Measurements from ENCODE around the gene LIPT2. TPM values are rescaled to one million over a fixed set of nuclear protein-coding genes. Genes with fewer than 3 reads are reported as not detected.
A peak's percentile ranks its signal among the peaks of the same experiment; 100 is the strongest.
"Not testable (repeated sequence)": the region's sequence is repeated elsewhere in the genome, so short reads cannot be mapped to it uniquely, and the experiment has no call there.

Gene LIPT2
- total RNA-seq: 1 to 10 TPM; 1.6 to 3.6 (median 2.7) TPM
- polyA plus RNA-seq: 1.5 TPM
- long read RNA-seq, donor 1, transcript LIPT2-201 (2 exons, 1,018 nt): major isoform, 7 of 12 reads
- long read RNA-seq, donor 1, partial matches to known transcripts: 0 of 12 reads
- long read RNA-seq, donor 1, other reads (novel, unspliced or antisense): 4 of 12 reads
- long read RNA-seq, donor 2, partial matches to known transcripts: 0 of 1 reads
- long read RNA-seq, donor 2, other reads (novel, unspliced or antisense): 0 of 1 reads
- long read RNA-seq, donor 3, transcript LIPT2-201 (2 exons, 1,018 nt): major isoform, 12 of 17 reads
- long read RNA-seq, donor 3, partial matches to known transcripts: 0 of 17 reads
- long read RNA-seq, donor 3, other reads (novel, unspliced or antisense): 5 of 17 reads
- long read RNA-seq, donor 4, transcript LIPT2-201 (2 exons, 1,018 nt): major isoform, 5 of 6 reads
- long read RNA-seq, donor 4, partial matches to known transcripts: 0 of 6 reads
- long read RNA-seq, donor 4, other reads (novel, unspliced or antisense): 1 of 6 reads

- DNase-seq (peak; percentile 98 to 99 (median 99)), ATAC-seq (peak; percentile 99)
- H3K9me3 ChIP-seq (ENCODE audit: control insufficient read depth, low read length): no peaks in the 10 kb centered on the region
- peak within 1 kb of the TSS; percentile 99 for H3K27ac ChIP-seq (ENCODE audit: low read length)
- WGBS: under 1% methylated on average over 94 of the region's 94 CpGs
- peak within 1 kb of the TSS; percentile 85 for H3K4me3 ChIP-seq (ENCODE audit: low read length)
- H3K27me3 ChIP-seq (ENCODE audit: control insufficient read depth, insufficient read depth): no peaks in the 10 kb centered on the region
- peaks cover 3% of the 10 kb centered on the region for H3K4me1 ChIP-seq (ENCODE audit: control insufficient read depth, insufficient read depth, low read length)
- intact Hi-C loops (cut with DNase I): loop anchor here in 2 of 4 donors (10.0 kb wide), 2 partner anchors 72 to 252 kb away; partner anchors contain the start of gene RNF169 (in 1 of the 2)
Observed at GRCh38 chr11:74492974-74493790, at the start of gene LIPT2. TSS of gene LIPT2 (minus strand) at chr11:74493724. CDS start at chr11:74493703, 21 bp downstream.

DNA sequence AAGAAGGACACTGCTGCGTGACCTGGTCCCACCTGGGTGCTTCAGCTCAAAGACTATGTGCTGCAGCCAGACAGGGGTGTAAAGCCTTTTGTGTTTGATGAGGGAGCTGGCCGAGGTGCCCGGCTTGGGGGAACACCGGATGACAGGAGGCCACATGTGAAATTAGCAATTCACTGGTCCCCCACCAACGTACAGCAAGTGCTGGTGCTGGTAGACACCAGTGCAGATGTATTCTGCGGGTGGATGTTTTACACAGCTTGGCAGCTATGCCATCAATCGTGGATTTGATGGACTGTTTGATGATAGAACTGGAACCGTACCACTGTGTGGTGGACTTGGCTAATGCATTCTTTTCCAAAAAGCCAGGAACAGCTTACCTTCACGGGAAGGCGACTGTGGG is 47.9 kb upstream of the LIPT2 start:
- no peaks in the 10 kb centered on the region for H3K4me1 ChIP-seq (ENCODE audit: control insufficient read depth, insufficient read depth, low read length)
- intact Hi-C loops (cut with DNase I): no loop called here
- WGBS: 93% methylated on average over 10 of the region's 10 CpGs

GRCh38 chr11:74540270-74540669 is 46.7 kb upstream of the LIPT2 start:
- Histone ChIP-seq H3K4me1 (ENCODE audit: control insufficient read depth, insufficient read depth, low read length) (no peaks in the 10 kb centered on the region), H3K27ac (ENCODE audit: low read length) (no peak overlapping the region), H3K27me3 (ENCODE audit: control insufficient read depth, insufficient read depth) (no peaks in the 10 kb centered on the region), H3K4me3 (ENCODE audit: low read length) (no peak overlapping the region), H3K9me3 (ENCODE audit: control insufficient read depth, low read length) (no peaks in the 10 kb centered on the region)
- intact Hi-C loops (cut with DNase I): no loop called here
- 94% methylated on average over 9 of the region's 9 CpGs for WGBS
- ATAC-seq (no peak), DNase-seq (no peak)

More for the DNA sequence above, 47.9 kb upstream of the LIPT2 start:
- Histone ChIP-seq H3K27ac (ENCODE audit: low read length) (no peak overlapping the region), H3K9me3 (ENCODE audit: control insufficient read depth, low read length) (no peaks in the 10 kb centered on the region), H3K27me3 (ENCODE audit: control insufficient read depth, insufficient read depth) (no peaks in the 10 kb centered on the region), H3K4me3 (ENCODE audit: low read length) (no peak overlapping the region)
- ATAC-seq: no peak
- DNase-seq: no peak

DNA sequence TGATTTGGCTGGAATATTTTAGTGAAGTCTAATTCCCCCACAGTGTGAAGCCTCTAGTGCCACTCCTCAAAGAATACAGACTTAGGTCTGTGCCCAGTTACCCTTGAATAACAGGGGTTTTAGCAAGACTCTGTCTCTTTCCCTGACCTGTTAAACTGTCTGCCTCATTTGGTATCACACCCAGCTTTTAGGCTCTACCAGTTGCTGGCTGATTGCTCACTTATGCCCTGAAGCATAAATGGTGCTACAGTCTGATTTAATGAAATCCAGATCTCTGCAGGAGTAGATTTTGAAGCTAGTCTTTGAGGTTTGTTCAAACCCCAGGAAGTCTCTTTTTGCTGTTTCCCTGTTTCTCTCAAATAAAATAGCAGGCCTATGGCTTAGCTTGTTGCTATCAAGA is 45.2 kb upstream of the LIPT2 start:
- DNase-seq (no peak), ATAC-seq (no peak)
- Histone ChIP-seq H3K9me3 (ENCODE audit: control insufficient read depth, low read length) (no peaks in the 10 kb centered on the region), H3K4me3 (ENCODE audit: low read length) (no peak overlapping the region), H3K27ac (ENCODE audit: low read length) (no peak overlapping the region), H3K27me3 (ENCODE audit: control insufficient read depth, insufficient read depth) (no peaks in the 10 kb centered on the region), H3K4me1 (ENCODE audit: control insufficient read depth, insufficient read depth, low read length) (no peaks in the 10 kb centered on the region)
- intact Hi-C loops (cut with DNase I): no loop called here

- no peak for ATAC-seq
- H3K4me3 ChIP-seq (ENCODE audit: low read length): no peak overlapping the region
- intact Hi-C loops (cut with DNase I): no loop called here
- H3K27ac ChIP-seq (ENCODE audit: low read length): no peak overlapping the region
- H3K27me3 ChIP-seq (ENCODE audit: control insufficient read depth, insufficient read depth): no peaks in the 10 kb centered on the region
- WGBS: 82% methylated on average over 14 of the region's 14 CpGs
- H3K4me1 ChIP-seq (ENCODE audit: control insufficient read depth, insufficient read depth, low read length): no peaks in the 10 kb centered on the region
- H3K9me3 ChIP-seq (ENCODE audit: control insufficient read depth, low read length): no peaks in the 10 kb centered on the region
- no peak for DNase-seq
Observed at GRCh38 chr11:74535371-74536160, 42.0 kb upstream of the LIPT2 start.

- ATAC-seq; DNase-seq; intact Hi-C loops (cut with DNase I); H3K4me1 ChIP-seq (ENCODE audit: control insufficient read depth, insufficient read depth, low read length); H3K9me3 ChIP-seq (ENCODE audit: control insufficient read depth, low read length); H3K4me3 ChIP-seq (ENCODE audit: low read length); H3K27ac ChIP-seq (ENCODE audit: low read length); H3K27me3 ChIP-seq (ENCODE audit: control insufficient read depth, insufficient read depth): not testable (repeated sequence)
- 82% methylated on average over 10 of the region's 10 CpGs for WGBS
Observed at GRCh38 chr11:74534946-74535275, 41.4 kb upstream of the LIPT2 start.

- DNase-seq (no peak), ATAC-seq (no peak)
- no peak overlapping the region for H3K27ac ChIP-seq (ENCODE audit: low read length)
- H3K9me3 ChIP-seq (ENCODE audit: control insufficient read depth, low read length): no peaks in the 10 kb centered on the region
- no peaks in the 10 kb centered on the region for H3K27me3 ChIP-seq (ENCODE audit: control insufficient read depth, insufficient read depth)
- H3K4me1 ChIP-seq (ENCODE audit: control insufficient read depth, insufficient read depth, low read length): no peaks in the 10 kb centered on the region
- H3K4me3 ChIP-seq (ENCODE audit: low read length): no peak overlapping the region
- intact Hi-C loops (cut with DNase I): no loop called here
- 61% methylated on average over 8 of the region's 8 CpGs for WGBS
Observed at GRCh38 chr11:74534216-74534945, 40.9 kb upstream of the LIPT2 start.

GRCh38 chr11:74533421-74533820 is 39.9 kb upstream of the LIPT2 start:
- Histone ChIP-seq H3K9me3 (ENCODE audit: control insufficient read depth, low read length) (no peaks in the 10 kb centered on the region), H3K4me1 (ENCODE audit: control insufficient read depth, insufficient read depth, low read length) (no peaks in the 10 kb centered on the region), H3K4me3 (ENCODE audit: low read length) (no peak overlapping the region), H3K27ac (ENCODE audit: low read length) (no peak overlapping the region), H3K27me3 (ENCODE audit: control insufficient read depth, insufficient read depth) (no peaks in the 10 kb centered on the region)
- no peak for DNase-seq
- 90% methylated on average over 9 of the region's 9 CpGs for WGBS
- intact Hi-C loops (cut with DNase I): no loop called here
- no peak for ATAC-seq

GRCh38 chr11:74532501-74533246 is 39.1 kb upstream of the LIPT2 start:
- Histone ChIP-seq H3K27me3 (ENCODE audit: control insufficient read depth, insufficient read depth) (no peaks in the 10 kb centered on the region), H3K27ac (ENCODE audit: low read length) (no peak overlapping the region), H3K4me1 (ENCODE audit: control insufficient read depth, insufficient read depth, low read length) (no peaks in the 10 kb centered on the region), H3K9me3 (ENCODE audit: control insufficient read depth, low read length) (no peaks in the 10 kb centered on the region), H3K4me3 (ENCODE audit: low read length) (no peak overlapping the region)
- DNase-seq: no peak
- 87% methylated on average over 5 of the region's 5 CpGs for WGBS
- no peak for ATAC-seq
- intact Hi-C loops (cut with DNase I): no loop called here

DNA sequence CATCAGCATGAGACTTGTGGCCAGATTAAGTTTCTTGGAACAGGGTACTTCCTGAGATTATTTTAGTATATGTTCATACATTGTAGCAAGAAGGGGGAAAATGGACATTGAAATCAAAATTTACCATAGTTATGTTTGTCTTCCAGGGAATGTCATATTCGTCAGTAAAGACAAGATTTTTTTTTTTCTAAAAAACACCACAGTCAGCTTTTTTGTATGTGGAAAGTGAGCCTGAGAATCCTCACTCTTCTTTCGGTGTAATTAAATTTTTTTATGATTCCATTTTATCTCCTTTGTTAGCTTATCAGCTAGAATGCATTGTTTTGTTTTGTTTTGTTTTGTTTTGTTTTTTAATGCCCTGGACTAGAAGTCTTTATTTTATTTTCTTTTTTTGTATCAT is 31.5 kb upstream of the LIPT2 start:
- no peak overlapping the region for H3K4me3 ChIP-seq (ENCODE audit: low read length)
- WGBS: 48% methylated on average over 2 of the region's 2 CpGs
- no peak for DNase-seq
- intact Hi-C loops (cut with DNase I): no loop called here
- no peaks in the 10 kb centered on the region for H3K9me3 ChIP-seq (ENCODE audit: control insufficient read depth, low read length)
- H3K27me3 ChIP-seq (ENCODE audit: control insufficient read depth, insufficient read depth): no peaks in the 10 kb centered on the region
- no peak for ATAC-seq
- no peaks in the 10 kb centered on the region for H3K4me1 ChIP-seq (ENCODE audit: control insufficient read depth, insufficient read depth, low read length)
- no peak overlapping the region for H3K27ac ChIP-seq (ENCODE audit: low read length)

All from right cardiac atrium (tissue), 5 donors.